ENCODE measurements around the gene SOX6. TPM values are rescaled to one million over a fixed set of nuclear protein-coding genes. Genes with fewer than 3 reads are reported as not detected.
"Not testable (repeated sequence)": the region's sequence is repeated elsewhere in the genome, so short reads cannot be mapped to it uniquely, and the experiment has no call there.

SOX6 gene
- polyA plus RNA-seq, 4 donors, result 5.6 to 23.2 (median 21.1) TPM

- DNase-seq (ENCODE audit: low read depth in 4 of 4, low spot score in 3 of 4), result not testable (repeated sequence)
Measured at GRCh38 chr11:15922745-15923144, 433.6 kb downstream of the SOX6 start.

GRCh38 chr11:15920856-15921629, 435.3 kb downstream of the SOX6 start:
- DNase-seq (ENCODE audit: low read depth in 4 of 4, low spot score in 3 of 4), result no peak

- no peak for DNase-seq (ENCODE audit: low read depth in 4 of 4, low spot score in 3 of 4)
Measured at GRCh38 chr11:15918674-15919073, 437.7 kb downstream of the SOX6 start.

- DNase-seq (ENCODE audit: low read depth in 4 of 4, low spot score in 3 of 4), result no peak
Measured at GRCh38 chr11:15918212-15918611, 438.1 kb downstream of the SOX6 start.
